HAP-1 (cell line): Measurements from ENCODE around the gene DIRAS1.
A peak's percentile ranks its signal among the peaks of the same experiment; 100 is the strongest.

Source experiments
- DNase-seq, 2 experiments: peaks; one replicate each; pipeline ENCODE4 v3.0.0-alpha.2; 2016 to 2020; ENCODE audit warnings: low spot score in 2 of 2
- H3K27me3 ChIP-seq: fragments of 250-450 bp; sonication (Bioruptor Pico); 2 replicates; pipeline ENCODE4 v1.5.1; 2020; ENCODE audit warnings: low read depth, mild to moderate bottlenecking, moderate library complexity
- H3K36me3 ChIP-seq: fragments of 250-450 bp; sonication (Bioruptor Pico); replicated peaks from 2 replicates; pipeline ENCODE4 v1.5.1; 2020; ENCODE audit warnings: mild to moderate bottlenecking
- H3K4me1 ChIP-seq: fragments of 250-450 bp; sonication (Bioruptor Pico); 2 replicates; pipeline ENCODE4 v1.5.1; 2020; ENCODE audit warnings: mild to moderate bottlenecking
- H3K4me3 ChIP-seq: fragments of 250-450 bp; sonication (Bioruptor Pico); 2 replicates; pipeline ENCODE4 v1.5.1; 2020; ENCODE audit warnings: mild to moderate bottlenecking, moderate library complexity
- H3K9me3 ChIP-seq: fragments of 250-450 bp; sonication (Bioruptor Pico); 2 replicates; pipeline ENCODE4 v1.5.1; 2020; ENCODE audit warnings: mild to moderate bottlenecking, moderate library complexity
- in situ Hi-C: fragments of 300-500 bp; cut with MboI; formaldehyde crosslinking; loops from 3 replicates; pipeline ENCODE4 v1.14.3; 2020; ENCODE audit warnings: low sequenced_read_pairs, inconsistent platforms, mixed read lengths

Gene DIRAS1

GRCh38 chr19:2743099-2743498, 21.9 kb upstream of the DIRAS1 start:
- Histone ChIP-seq H3K9me3 (no peaks in the 10 kb centered on the region), H3K27me3 (no peaks in the 10 kb centered on the region), H3K4me3 (no peak overlapping the region), H3K36me3 (no peaks in the 10 kb centered on the region), H3K4me1 (no peaks in the 10 kb centered on the region)
- in situ Hi-C loops = no loop called here
- no peak for DNase-seq

GRCh38 chr19:2740314-2740656, 19.1 kb upstream of the DIRAS1 start:
- peak overlapping the region; percentile 65; the same call in 1 of the 2 replicates for H3K4me3 ChIP-seq
- H3K27me3 ChIP-seq = no peaks in the 10 kb centered on the region
- in situ Hi-C loops = no loop called here
- H3K4me1 ChIP-seq = no peaks in the 10 kb centered on the region
- no peak for DNase-seq
- no peaks in the 10 kb centered on the region for H3K9me3 ChIP-seq
- H3K36me3 ChIP-seq = peaks cover 11% of the 10 kb centered on the region

DNA sequence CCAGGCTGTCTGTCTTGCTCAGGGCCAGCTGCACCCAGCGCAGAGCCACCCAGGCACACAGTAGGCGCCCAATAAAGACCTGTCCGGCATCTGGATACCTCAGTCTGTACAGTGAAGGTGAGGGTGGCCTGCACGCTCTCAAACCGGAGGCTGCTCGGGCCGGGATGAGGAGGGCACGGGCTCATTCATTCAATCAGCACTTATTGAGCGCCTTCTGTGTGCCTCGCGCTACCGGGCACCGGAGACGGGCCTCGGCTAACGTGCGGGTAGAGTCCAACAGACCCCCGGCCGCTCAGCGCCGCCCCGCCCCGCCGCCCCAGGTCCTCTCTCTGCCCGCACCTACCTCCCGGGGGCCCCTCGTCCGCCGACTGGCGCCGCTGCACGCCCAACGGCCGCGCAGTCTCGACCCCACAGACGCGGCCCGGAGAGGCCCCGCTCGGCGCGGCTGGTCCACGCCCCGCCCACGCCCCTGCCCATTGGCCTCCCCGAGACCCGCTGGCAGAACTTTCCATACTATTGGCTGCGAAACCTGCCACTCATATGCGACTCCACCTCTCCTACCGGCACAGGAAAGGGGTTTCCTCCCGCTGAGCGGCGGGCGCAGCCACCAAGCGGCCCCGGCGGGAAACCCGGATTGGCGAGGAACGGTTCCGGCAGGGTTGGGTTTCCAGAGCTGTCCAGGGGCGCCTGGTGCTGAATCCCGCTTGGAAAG, 18.6 kb upstream of the DIRAS1 start, which contains the start of gene SLC39A3:
TSS of gene SLC39A3 (minus strand) at position 416 of the 712 bp plus-strand sequence. CDS start 2,760 bp downstream, outside the sequence.
- Histone ChIP-seq H3K4me1 (no peaks in the 10 kb centered on the region), H3K9me3 (no peaks in the 10 kb centered on the region), H3K36me3 (peaks cover 11% of the 10 kb centered on the region), H3K4me3 (peak within 1 kb of the TSS; percentile 65), H3K27me3 (no peaks in the 10 kb centered on the region)
- peak; percentile 92 to 100 for DNase-seq
- in situ Hi-C loops = no loop called here

DNA sequence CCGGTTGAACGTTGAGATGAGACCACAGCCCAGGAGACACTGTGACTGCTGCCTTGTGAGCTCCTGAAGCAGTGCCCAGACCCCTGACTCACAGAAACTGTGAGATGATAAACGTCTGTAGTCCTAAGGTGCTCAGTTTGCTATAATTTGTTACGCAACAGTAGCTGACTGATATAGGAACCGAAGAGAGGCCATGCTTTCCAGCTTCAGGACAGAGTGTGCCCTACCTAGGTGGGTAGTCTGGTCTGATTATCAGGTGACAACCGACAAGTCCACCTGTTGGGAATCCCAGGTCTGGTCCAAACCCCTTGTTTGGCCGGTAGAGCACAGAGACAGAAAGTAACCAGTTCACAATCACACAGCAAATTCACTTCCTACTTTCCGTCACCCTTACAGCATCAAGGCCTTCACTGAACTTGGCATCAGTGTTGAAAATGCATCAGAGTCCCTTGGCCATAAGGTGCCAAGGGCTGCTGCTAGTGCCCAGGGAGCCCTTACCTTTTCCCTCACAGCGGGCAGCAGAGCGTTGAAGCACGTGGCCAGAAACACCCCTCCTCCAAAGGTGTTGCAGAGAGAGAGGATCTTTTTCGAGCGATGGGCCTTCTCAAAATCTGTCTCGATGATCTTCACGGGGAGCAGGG, 15.5 kb upstream of the DIRAS1 start:
- Histone ChIP-seq H3K36me3 (peaks cover 11% of the 10 kb centered on the region), H3K9me3 (no peaks in the 10 kb centered on the region), H3K4me1 (no peaks in the 10 kb centered on the region), H3K27me3 (no peaks in the 10 kb centered on the region), H3K4me3 (no peak overlapping the region)
- DNase-seq = no peak
- in situ Hi-C loops = no loop called here

DNA sequence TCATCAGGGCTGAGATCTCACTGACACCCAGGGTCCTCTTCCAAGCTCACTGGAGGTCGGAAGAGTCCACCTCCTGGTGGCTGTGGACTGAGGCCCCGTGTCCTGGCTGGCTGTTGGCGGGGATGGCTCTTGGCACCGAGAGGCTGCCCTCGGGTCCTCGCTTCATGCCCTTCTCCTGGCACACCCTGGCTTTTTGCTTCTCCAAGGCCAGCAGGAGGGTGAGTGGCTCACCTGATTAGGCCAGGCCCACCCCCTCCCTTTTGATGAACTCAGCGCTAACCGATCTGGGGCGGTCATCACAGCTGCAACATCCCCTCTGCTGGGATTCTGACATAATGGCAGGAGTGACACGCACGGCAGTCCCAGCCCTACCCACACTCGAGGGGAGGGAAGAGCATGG, 14.2 kb upstream of the DIRAS1 start:
- Histone ChIP-seq H3K4me3 (no peak overlapping the region), H3K27me3 (no peaks in the 10 kb centered on the region), H3K4me1 (no peaks in the 10 kb centered on the region), H3K9me3 (no peaks in the 10 kb centered on the region), H3K36me3 (peaks cover 11% of the 10 kb centered on the region)
- in situ Hi-C loops = no loop called here
- DNase-seq = no peak

DNA sequence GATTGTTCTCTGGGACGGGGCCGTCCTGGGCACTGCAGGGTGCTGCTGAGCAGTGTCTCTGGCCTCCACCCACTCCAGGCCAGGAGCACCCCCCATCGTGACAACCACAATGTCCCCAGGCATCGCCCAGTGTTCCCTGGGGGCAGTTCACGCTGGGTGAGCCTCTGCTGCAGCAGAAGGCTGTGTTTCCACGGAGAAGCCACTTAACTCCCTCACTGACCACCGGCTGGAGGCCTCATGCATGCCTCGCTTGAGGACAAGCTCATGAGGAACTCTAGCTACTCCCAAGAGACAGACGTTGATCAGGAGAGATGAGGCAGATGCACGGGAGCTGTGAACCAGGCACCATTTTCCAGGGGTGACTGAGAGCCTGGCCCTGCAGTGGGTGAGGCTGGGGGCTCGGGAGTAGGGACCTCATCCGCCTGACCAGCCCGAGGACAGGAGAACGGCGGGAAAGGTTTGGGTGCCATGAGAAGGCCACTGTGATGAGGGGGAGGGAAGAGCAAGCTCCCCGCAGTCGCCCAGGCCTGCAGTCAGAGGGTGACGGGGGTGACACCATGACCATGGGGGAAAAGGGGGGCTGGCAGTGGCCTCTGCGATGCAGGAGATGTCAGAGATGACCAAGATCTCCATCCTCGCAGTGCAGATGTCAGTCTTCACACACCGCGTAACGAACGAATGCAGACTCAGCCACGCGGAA, 13.6 kb upstream of the DIRAS1 start:
- no peak for DNase-seq
- H3K4me1 ChIP-seq = no peaks in the 10 kb centered on the region
- no peaks in the 10 kb centered on the region for H3K27me3 ChIP-seq
- H3K9me3 ChIP-seq = no peaks in the 10 kb centered on the region
- H3K4me3 ChIP-seq = no peak overlapping the region
- in situ Hi-C loops = no loop called here
- peaks cover 11% of the 10 kb centered on the region for H3K36me3 ChIP-seq

- in situ Hi-C loops = no loop called here
- Histone ChIP-seq H3K27me3 (no peaks in the 10 kb centered on the region), H3K4me3 (no peak overlapping the region), H3K36me3 (peaks cover 11% of the 10 kb centered on the region), H3K9me3 (no peaks in the 10 kb centered on the region), H3K4me1 (no peaks in the 10 kb centered on the region)
- no peak for DNase-seq
Observed at GRCh38 chr19:2733930-2734588, 12.9 kb upstream of the DIRAS1 start.

DNA sequence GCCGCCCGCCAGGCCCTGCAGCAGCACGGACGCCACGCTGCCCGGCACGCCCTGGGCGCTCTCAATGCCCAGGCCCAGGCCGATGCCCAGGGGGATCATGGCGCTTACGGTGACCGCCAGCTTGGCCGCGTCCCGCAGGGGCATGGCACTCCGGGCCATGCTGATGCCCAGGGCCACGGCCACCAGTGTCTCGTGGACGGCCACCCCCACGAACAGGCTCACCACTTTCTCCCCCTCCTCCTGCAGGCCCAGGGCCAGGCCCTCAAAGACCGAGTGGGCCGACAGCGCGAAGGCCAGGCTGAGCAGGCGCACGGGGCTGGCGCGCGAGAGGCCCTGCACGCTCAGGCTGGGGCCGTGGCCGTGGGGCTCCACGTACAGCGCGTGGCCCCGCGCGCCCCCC, 11.7 kb upstream of the DIRAS1 start:
- no peaks in the 10 kb centered on the region for H3K27me3 ChIP-seq
- H3K4me3 ChIP-seq = no peak overlapping the region
- no peak for DNase-seq
- H3K36me3 ChIP-seq = peaks cover 11% of the 10 kb centered on the region
- no peaks in the 10 kb centered on the region for H3K9me3 ChIP-seq
- in situ Hi-C loops = no loop called here
- no peaks in the 10 kb centered on the region for H3K4me1 ChIP-seq

GRCh38 chr19:2732157-2732725, 11.1 kb upstream of the DIRAS1 start:
- H3K4me1 ChIP-seq = no peaks in the 10 kb centered on the region
- in situ Hi-C loops = no loop called here
- H3K36me3 ChIP-seq = peaks cover 11% of the 10 kb centered on the region
- H3K27me3 ChIP-seq = no peaks in the 10 kb centered on the region
- no peaks in the 10 kb centered on the region for H3K9me3 ChIP-seq
- no peak overlapping the region for H3K4me3 ChIP-seq
- DNase-seq = no peak

- in situ Hi-C loops = no loop called here
- no peaks in the 10 kb centered on the region for H3K9me3 ChIP-seq
- no peak overlapping the region for H3K4me3 ChIP-seq
- H3K36me3 ChIP-seq = peaks cover 4% of the 10 kb centered on the region
- DNase-seq = no peak
- H3K4me1 ChIP-seq = no peaks in the 10 kb centered on the region
- peaks cover 5% of the 10 kb centered on the region; the same call in 1 of the 2 replicates for H3K27me3 ChIP-seq
Observed at GRCh38 chr19:2731181-2731995, 10.2 kb upstream of the DIRAS1 start.

DNA sequence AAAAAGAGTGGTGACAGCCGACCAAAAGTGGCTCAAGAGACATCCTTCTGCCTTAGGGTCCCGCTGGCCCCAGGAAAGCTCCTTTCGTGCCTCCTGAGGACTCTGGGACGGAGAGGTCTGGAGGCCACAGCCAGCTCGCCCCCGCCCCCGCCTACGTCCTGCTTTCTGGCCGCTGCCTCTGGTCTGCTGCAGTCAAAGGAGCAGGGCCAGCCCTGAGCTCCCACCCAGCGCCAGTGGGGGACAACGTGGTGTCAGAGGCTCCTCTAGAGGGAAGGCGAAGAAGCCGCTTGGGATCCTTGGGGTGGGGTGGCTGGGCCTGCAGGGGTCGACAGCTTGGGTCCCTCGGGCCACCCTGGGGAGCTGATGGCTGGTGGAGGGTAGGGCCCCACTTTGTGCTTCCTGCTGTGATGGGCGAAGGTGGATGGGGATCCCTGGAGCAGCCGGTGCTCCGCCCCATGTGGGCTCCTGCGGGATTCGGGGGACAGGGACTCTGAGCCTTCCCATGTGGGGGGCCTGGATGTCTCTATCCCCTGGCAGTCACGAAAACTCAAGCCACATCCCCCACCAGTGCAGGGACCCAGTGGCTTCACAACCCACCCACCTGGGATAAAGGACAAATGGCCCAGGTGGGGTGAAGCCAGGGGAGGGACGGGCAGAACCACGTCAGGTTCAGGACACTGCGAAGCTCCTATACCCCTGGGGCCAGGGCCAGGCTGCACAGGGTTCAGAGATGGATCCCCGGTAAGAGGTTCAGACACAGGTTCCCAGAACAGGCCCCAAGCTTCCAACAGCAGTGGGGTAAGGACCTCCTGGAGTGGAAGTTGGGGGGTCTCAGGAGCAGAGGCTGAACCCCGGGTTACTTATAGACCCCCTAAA, 9.0 kb upstream of the DIRAS1 start:
- in situ Hi-C loops = no loop called here
- H3K4me1 ChIP-seq = no peaks in the 10 kb centered on the region
- peaks cover 10% of the 10 kb centered on the region; the same call in 1 of the 2 replicates for H3K27me3 ChIP-seq
- no peaks in the 10 kb centered on the region; the same call in 1 of the 2 replicates for H3K36me3 ChIP-seq
- no peak for DNase-seq
- no peak overlapping the region for H3K4me3 ChIP-seq
- no peaks in the 10 kb centered on the region for H3K9me3 ChIP-seq

- in situ Hi-C loops = no loop called here
Observed at GRCh38 chr19:2728783-2729387, 7.7 kb upstream of the DIRAS1 start.

More at GRCh38 chr19:2728783-2729387, 7.7 kb upstream of the DIRAS1 start:
- DNase-seq = no peak
- no peaks in the 10 kb centered on the region for H3K36me3 ChIP-seq
- H3K27me3 ChIP-seq = peaks cover 10% of the 10 kb centered on the region; the same call in 1 of the 2 replicates
- H3K9me3 ChIP-seq = no peaks in the 10 kb centered on the region
- no peak overlapping the region for H3K4me3 ChIP-seq
- H3K4me1 ChIP-seq = no peaks in the 10 kb centered on the region
